NCI-H524 (cell line): Measurements from ENCODE around the gene STK24.

ENCODE experiments used
- DNase-seq, 2 experiments: peaks; one replicate each; lab custom pipeline; 2025; lab: John Stamatoyannopoulos, UW

The STK24 gene

GRCh38 chr13:98533912-98534311 lies 43.0 kb downstream of the STK24 start:
- DNase-seq = no peak

GRCh38 chr13:98532254-98532653 lies 44.7 kb downstream of the STK24 start:
- no peak for DNase-seq

GRCh38 chr13:98530217-98530616 lies 46.7 kb downstream of the STK24 start:
- DNase-seq = no peak

GRCh38 chr13:98529171-98529570 lies 47.7 kb downstream of the STK24 start:
- no peak for DNase-seq

- DNase-seq = no peak
Measured at GRCh38 chr13:98528663-98529064, 48.2 kb downstream of the STK24 start.

GRCh38 chr13:98527526-98527925 lies 49.4 kb downstream of the STK24 start:
- DNase-seq = no peak

- no peak for DNase-seq
Measured at GRCh38 chr13:98526182-98526512, 50.8 kb downstream of the STK24 start.

- DNase-seq = no peak
Measured at GRCh38 chr13:98525456-98526181, 51.3 kb downstream of the STK24 start.

- no peak for DNase-seq
Measured at GRCh38 chr13:98524793-98525192, 52.1 kb downstream of the STK24 start.

- no peak for DNase-seq
Measured at GRCh38 chr13:98524391-98524790, 52.5 kb downstream of the STK24 start.

- DNase-seq = no peak
Measured at GRCh38 chr13:98523455-98524102, 53.3 kb downstream of the STK24 start.

- no peak for DNase-seq
Measured at GRCh38 chr13:98522371-98522770, 54.5 kb downstream of the STK24 start.

- no peak for DNase-seq
Measured at GRCh38 chr13:98521461-98522247, 55.3 kb downstream of the STK24 start.

- DNase-seq = no peak
Measured at GRCh38 chr13:98520674-98521449, 56.0 kb downstream of the STK24 start.

GRCh38 chr13:98519976-98520375 lies 56.9 kb downstream of the STK24 start:
- DNase-seq = no peak

GRCh38 chr13:98517576-98518310 lies 59.2 kb downstream of the STK24 start:
- DNase-seq = no peak

- DNase-seq = no peak
Measured at GRCh38 chr13:98515818-98516465, 61.0 kb downstream of the STK24 start.

GRCh38 chr13:98514288-98514687 lies 62.6 kb downstream of the STK24 start:
- no peak for DNase-seq

GRCh38 chr13:98513837-98514236 lies 63.1 kb downstream of the STK24 start:
- no peak for DNase-seq

- no peak for DNase-seq
Measured at GRCh38 chr13:98512774-98513665, 63.9 kb downstream of the STK24 start.
